ENCODE data around the gene C9orf152.

DNA sequence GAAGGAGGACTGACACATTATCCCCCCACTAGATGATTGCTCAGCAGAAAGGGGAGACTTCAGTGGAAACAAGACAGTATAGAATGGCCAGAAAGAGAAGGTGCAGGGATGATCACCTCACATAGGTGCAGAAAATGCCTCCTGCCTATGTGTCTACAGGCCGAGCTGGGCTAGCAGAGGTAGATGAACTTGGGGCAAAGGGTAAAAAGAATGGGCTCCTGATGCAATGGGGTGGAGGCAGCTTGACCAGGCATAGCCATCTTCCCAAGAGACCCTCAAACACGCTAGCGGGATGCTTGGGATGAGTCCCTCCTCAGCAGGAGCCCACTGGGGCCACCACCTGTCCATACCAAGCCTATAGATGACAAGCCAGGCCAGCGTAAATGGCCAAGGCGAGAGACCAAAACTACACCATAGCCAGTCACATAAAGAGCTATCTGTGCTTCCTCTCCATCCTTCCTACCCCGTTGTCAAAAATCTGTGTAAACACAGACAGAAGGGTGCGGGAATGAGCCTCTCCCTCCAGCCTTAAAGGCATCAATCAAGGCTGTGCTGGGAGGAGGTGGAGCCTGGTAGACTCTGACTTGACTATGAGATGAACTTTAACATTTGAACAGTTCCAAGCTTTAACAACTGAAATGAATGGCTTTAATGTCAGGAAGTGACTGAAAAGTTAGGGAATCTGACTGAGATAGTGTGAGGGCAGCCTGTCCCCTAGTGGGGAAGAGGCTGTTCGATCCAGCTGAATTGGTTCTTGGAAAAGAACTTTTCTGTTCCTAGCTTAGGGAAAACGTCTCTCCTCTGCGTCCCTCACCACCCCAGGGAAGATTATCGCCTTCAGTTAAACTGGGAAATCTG, 10.4 kb downstream of the C9orf152 start:
- TF ChIP-seq, protein P1, sequence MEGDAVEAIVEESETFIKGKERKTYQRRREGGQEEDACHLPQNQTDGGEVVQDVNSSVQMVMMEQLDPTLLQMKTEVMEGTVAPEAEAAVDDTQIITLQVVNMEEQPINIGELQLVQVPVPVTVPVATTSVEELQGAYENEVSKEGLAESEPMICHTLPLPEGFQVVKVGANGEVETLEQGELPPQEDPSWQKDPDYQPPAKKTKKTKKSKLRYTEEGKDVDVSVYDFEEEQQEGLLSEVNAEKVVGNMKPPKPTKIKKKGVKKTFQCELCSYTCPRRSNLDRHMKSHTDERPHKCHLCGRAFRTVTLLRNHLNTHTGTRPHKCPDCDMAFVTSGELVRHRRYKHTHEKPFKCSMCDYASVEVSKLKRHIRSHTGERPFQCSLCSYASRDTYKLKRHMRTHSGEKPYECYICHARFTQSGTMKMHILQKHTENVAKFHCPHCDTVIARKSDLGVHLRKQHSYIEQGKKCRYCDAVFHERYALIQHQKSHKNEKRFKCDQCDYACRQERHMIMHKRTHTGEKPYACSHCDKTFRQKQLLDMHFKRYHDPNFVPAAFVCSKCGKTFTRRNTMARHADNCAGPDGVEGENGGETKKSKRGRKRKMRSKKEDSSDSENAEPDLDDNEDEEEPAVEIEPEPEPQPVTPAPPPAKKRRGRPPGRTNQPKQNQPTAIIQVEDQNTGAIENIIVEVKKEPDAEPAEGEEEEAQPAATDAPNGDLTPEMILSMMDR (IDR thresholded peaks at IDR 0.05), result no peak
- no peak for TF ChIP-seq ZFX (IDR thresholded peaks at IDR 0.05; ENCODE audit: borderline replicate concordance)

All from 22Rv1 (cell line).